NT2/D1 (cell line): ENCODE results near the gene LCNL1.

Experiments
- YY1 ChIP-seq: IDR thresholded peaks from 2 replicates; pipeline ENCODE4 v1.6.1; 2011; ENCODE audit not compliant: insufficient read length, insufficient read depth
- ZNF274 ChIP-seq: IDR thresholded peaks from 2 replicates; pipeline ENCODE4 v1.6.1; 2011; ENCODE audit warnings: mild to moderate bottlenecking, low read depth, low read length

DNA sequence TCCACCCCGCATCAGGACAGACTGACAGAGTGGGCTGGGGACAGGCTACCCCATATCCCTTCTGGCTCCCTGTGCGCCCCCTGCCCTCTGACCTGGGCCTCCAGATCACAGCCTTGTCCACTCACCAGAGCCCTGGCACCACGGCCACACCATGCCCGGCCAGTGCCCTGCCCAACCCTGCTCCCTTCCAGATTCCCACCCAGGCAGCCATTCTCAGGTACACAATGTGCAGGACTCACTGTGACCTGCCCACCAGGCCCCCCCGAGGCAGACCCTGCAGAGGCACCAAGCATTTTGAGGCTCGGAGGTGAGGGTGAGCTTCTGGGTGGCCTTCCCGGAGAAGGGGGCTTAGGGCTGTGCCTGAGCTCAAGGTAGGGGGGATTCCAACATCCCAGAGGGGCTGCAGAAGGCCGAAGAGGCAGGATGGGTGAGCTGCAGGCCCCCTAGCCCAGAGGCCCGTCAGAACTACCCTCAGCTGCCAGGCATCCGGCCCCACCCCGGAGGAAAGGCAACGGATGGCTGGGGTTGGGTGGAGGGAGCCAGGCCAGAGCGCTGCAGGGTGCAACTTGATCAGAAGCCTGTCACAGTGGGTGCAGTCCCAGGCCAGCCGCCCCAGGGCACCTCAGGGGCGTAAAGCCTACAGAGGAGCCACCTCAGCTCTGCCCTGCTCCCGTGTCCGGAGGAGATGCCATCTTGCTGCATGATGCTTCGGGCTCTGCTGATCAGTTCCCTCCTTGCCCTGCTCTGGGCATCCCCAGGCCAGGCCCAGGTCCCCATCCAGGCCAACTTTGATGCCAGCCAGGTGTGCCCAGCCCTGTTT lies at the start of gene LCNL1:
- TF ChIP-seq ZNF274 (no peak), YY1 (no peak)
